Upper lobe of right lung (tissue), 1 donor: Measurements from ENCODE around the gene MAGI2. TPM values are rescaled to one million over a fixed set of nuclear protein-coding genes. Genes with fewer than 3 reads are reported as not detected.

Experiments
- ATAC-seq: fragments of 200-7000 bp; cut with Tn5 transposase; one replicate; pipeline ENCODE4 v1.9.1; 2020; ENCODE audit warnings: mild to moderate bottlenecking, moderate library complexity
- DNase-seq: peaks from one replicate; pipeline ENCODE4 v3.0.0-alpha.2; 2020
- H3K27ac ChIP-seq: fragments of 200-600 bp; one replicate; pipeline ENCODE4 v1.8.0; 2022
- H3K27me3 ChIP-seq: fragments of 200-600 bp; one replicate; pipeline ENCODE4 v1.8.0; 2022; ENCODE audit warnings: mild to moderate bottlenecking
- H3K36me3 ChIP-seq: fragments of 200-600 bp; one replicate; pipeline ENCODE4 v1.8.0; 2022
- H3K4me1 ChIP-seq: fragments of 200-600 bp; one replicate; pipeline ENCODE4 v1.8.0; 2022
- H3K4me3 ChIP-seq: fragments of 200-600 bp; one replicate; pipeline ENCODE4 v1.8.0; 2022; ENCODE audit warnings: mild to moderate bottlenecking
- H3K9me3 ChIP-seq: fragments of 200-600 bp; one replicate; pipeline ENCODE4 v1.8.0; 2022
- CTCF ChIP-seq: fragments of 200-600 bp; IDR thresholded peaks from one replicate; pipeline ENCODE4 v1.8.0; 2022; ENCODE audit warnings: antibody characterized with exemption
- intact Hi-C: fragments of 100-400 bp; cut with DNase I; formaldehyde crosslinking; loops from one replicate; pipeline ENCODE4 v1.11.0; 2022
- total RNA-seq: library from RNA; stranded (reverse); fragmentation: NEBNext Ultra II Directional; extraction: Animal tissue kit (Norgen Biotek cat#: 25700); gene quantifications from one replicate; pipeline ENCODE4 v1.2.1, GENCODE V29; 2021
- donor health status: DM: no; HTN: yes; CAD: no; lungs with severe emphysema.

MAGI2 gene
- total RNA-seq, 1 donor from 2014 or later: 12.8 TPM

- H3K9me3 ChIP-seq: no peaks in the 10 kb centered on the region
- peak; percentile 22 for TF ChIP-seq CTCF
- no peak for ATAC-seq
- no peak overlapping the region for H3K27ac ChIP-seq
- no peak for DNase-seq
- no peaks in the 10 kb centered on the region for H3K27me3 ChIP-seq
- intact Hi-C loops: no loop called here
- H3K4me1 ChIP-seq: no peaks in the 10 kb centered on the region
- H3K36me3 ChIP-seq: no peaks in the 10 kb centered on the region
- H3K4me3 ChIP-seq: no peak overlapping the region
Observed at GRCh38 chr7:78924581-78924980, 528.9 kb downstream of the MAGI2 start.

DNA sequence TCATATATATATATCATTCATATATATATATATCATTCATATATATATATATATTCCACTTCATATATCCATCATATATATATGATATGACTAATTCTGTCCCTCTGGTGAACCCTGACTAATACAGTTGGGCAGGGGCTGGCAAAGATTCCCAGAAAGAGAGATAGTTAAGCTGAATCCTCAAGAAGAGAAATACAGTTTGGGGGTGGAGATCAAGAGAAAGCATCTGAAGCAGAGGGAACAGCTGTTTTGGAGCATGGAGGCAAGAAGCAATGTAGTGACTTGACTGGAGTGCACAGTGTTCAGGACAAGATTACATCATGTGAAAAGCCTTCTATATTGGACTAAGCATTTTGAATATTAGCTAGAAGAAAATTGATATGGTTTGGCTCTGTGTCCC is 540.7 kb downstream of the MAGI2 start:
- no peak overlapping the region for H3K4me3 ChIP-seq
- no peaks in the 10 kb centered on the region for H3K36me3 ChIP-seq
- H3K27ac ChIP-seq: no peak overlapping the region
- no peaks in the 10 kb centered on the region for H3K9me3 ChIP-seq
- ATAC-seq (no peak), DNase-seq (no peak)
- no peak for TF ChIP-seq CTCF
- H3K4me1 ChIP-seq: no peaks in the 10 kb centered on the region
- no peaks in the 10 kb centered on the region for H3K27me3 ChIP-seq
- intact Hi-C loops: no loop called here

DNA sequence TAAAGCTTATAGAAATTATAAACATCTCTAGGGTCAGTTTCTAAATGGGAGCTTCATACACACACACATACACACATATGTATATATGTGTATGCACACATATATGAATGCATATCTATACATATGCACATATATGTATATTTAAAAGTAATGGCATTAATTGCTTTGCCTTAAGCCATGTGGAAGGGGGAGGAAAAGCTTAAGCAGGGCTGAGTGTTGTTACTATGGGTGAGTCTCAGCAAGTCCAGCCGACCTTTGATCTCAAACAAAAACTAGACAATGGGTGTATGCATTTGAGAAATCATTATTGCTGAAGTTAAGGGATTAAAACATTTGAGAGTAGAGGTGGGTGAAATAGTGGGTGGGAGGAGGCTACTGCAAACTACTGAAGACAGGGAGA is 546.7 kb downstream of the MAGI2 start:
- no peaks in the 10 kb centered on the region for H3K36me3 ChIP-seq
- H3K4me1 ChIP-seq: no peaks in the 10 kb centered on the region
- H3K4me3 ChIP-seq: no peak overlapping the region
- H3K9me3 ChIP-seq: no peaks in the 10 kb centered on the region
- DNase-seq (no peak), ATAC-seq (no peak)
- no peak for TF ChIP-seq CTCF
- H3K27ac ChIP-seq: no peak overlapping the region
- H3K27me3 ChIP-seq: no peaks in the 10 kb centered on the region
- intact Hi-C loops: no loop called here

DNA sequence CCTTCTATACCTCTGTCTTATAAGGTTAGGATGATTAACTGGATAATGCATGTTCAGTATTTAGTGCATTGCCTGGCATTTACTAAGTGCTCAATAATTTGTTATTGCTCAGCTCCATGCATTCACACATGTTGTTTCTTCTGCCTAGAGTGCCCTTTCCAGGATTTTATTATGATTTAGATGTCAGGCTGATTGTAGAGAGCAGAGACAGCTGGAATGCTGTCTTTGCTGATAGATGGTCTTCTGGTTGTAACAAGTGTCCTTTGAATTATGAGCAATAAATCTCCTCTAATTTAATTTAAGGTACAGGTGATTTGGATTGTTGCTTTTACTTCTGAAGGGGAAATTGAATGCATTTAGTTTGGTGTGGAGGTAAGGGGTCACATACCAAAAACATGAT is 548.0 kb downstream of the MAGI2 start:
- intact Hi-C loops: no loop called here
- no peak for TF ChIP-seq CTCF
- no peak for ATAC-seq

GRCh38 chr7:78904983-78905382 is 548.5 kb downstream of the MAGI2 start:
- ATAC-seq: no peak
- no peak for DNase-seq
- Histone ChIP-seq H3K36me3 (no peaks in the 10 kb centered on the region), H3K9me3 (no peaks in the 10 kb centered on the region), H3K4me1 (no peaks in the 10 kb centered on the region), H3K27ac (no peak overlapping the region), H3K27me3 (no peaks in the 10 kb centered on the region), H3K4me3 (no peak overlapping the region)
- TF ChIP-seq CTCF: no peak
- intact Hi-C loops: no loop called here

More for the DNA sequence above, 548.0 kb downstream of the MAGI2 start:
- Histone ChIP-seq H3K4me1 (no peaks in the 10 kb centered on the region), H3K9me3 (no peaks in the 10 kb centered on the region), H3K27me3 (no peaks in the 10 kb centered on the region), H3K36me3 (no peaks in the 10 kb centered on the region), H3K4me3 (no peak overlapping the region), H3K27ac (no peak overlapping the region)
- no peak for DNase-seq

DNA sequence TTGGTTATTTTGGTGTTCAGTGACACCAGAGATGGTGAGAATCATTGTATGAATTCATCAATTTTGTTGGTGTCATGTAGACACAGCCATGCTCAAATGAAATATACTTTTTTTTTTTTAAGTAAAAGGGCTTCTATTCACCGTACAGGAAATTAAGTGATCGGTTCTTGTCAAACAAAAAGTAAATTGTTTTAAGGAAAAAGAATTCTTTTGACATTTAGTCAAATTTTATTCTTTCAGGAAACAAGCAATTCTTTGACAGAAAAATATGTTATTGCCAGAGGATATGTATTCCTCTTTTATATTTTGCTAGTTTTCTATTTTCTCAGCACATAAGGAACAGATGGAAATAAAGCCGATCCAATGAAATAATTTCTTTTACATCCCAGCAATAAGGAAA is 551.9 kb downstream of the MAGI2 start:
- Histone ChIP-seq H3K4me1 (no peaks in the 10 kb centered on the region), H3K4me3 (no peak overlapping the region), H3K9me3 (no peaks in the 10 kb centered on the region), H3K27me3 (no peaks in the 10 kb centered on the region), H3K27ac (no peak overlapping the region), H3K36me3 (no peaks in the 10 kb centered on the region)
- no peak for DNase-seq
- ATAC-seq: no peak
- no peak for TF ChIP-seq CTCF
- intact Hi-C loops: no loop called here
